NB4 (cell line): ENCODE data around the gene SSB.
A peak's percentile ranks its signal among the peaks of the same experiment; 100 is the strongest.

ENCODE experiments used
- DNase-seq: peaks from one replicate; pipeline ENCODE4 v3.0.0; 2010; ENCODE audit warnings: low read depth
- H3K4me3 ChIP-seq: one replicate; pipeline ENCODE4 v1.5.1; 2011; ENCODE audit warnings: mild to moderate bottlenecking, low read depth, low read length, moderate library complexity
- MAX ChIP-seq: IDR thresholded peaks from 2 replicates; pipeline ENCODE4 v1.6.1; 2011; ENCODE audit warnings: low read depth, low read length
- MYC ChIP-seq: IDR thresholded peaks from 2 replicates; pipeline ENCODE4 v1.6.1; 2011; ENCODE audit warnings: low read depth, low read length
- POLR2A ChIP-seq: IDR thresholded peaks from 2 replicates; pipeline ENCODE4 v1.6.1; 2011; ENCODE audit warnings: mild to moderate bottlenecking; ENCODE audit not compliant: insufficient read length; ENCODE audit errors: extremely low read depth
- TF ChIP-seq, protein P1 (sequence below): IDR thresholded peaks from one replicate; pipeline ENCODE4 v1.5.1; 2012; ENCODE audit warnings: low read depth, low read length

Gene SSB

DNA sequence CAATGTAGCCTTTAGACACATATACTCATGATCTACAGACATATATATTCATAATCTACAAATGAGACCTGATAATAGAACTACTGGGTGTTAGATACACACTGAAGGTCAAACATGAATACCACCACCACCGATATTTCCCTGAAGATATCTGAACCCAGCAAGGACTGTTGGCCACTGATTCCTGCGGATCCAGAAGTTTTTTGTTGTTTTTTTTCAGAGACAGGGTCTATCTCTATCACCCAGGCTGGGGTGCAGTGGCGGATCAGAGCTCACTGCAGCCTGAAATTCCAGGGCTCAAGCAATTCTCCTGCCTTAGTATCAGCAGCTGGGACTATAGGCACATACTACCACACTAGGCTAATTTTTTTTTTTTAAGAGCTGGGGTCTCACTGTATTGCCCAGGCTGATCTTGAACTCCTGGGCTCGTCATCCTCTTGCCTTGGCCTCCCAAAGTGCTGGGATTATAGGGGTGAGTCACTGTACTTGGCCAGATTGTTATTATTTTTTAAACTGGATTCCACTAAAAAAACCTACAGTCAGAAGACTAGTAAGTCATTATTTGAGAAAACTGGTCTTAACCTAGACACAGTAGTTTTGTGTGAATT lies 24.2 kb downstream of the SSB start:
- TF ChIP-seq, protein P1, sequence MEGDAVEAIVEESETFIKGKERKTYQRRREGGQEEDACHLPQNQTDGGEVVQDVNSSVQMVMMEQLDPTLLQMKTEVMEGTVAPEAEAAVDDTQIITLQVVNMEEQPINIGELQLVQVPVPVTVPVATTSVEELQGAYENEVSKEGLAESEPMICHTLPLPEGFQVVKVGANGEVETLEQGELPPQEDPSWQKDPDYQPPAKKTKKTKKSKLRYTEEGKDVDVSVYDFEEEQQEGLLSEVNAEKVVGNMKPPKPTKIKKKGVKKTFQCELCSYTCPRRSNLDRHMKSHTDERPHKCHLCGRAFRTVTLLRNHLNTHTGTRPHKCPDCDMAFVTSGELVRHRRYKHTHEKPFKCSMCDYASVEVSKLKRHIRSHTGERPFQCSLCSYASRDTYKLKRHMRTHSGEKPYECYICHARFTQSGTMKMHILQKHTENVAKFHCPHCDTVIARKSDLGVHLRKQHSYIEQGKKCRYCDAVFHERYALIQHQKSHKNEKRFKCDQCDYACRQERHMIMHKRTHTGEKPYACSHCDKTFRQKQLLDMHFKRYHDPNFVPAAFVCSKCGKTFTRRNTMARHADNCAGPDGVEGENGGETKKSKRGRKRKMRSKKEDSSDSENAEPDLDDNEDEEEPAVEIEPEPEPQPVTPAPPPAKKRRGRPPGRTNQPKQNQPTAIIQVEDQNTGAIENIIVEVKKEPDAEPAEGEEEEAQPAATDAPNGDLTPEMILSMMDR, result no peak
- TF ChIP-seq MYC, result no peak
- TF ChIP-seq MAX, result no peak
- peak overlapping the region; percentile 99 for H3K4me3 ChIP-seq
- no peak for DNase-seq

DNA sequence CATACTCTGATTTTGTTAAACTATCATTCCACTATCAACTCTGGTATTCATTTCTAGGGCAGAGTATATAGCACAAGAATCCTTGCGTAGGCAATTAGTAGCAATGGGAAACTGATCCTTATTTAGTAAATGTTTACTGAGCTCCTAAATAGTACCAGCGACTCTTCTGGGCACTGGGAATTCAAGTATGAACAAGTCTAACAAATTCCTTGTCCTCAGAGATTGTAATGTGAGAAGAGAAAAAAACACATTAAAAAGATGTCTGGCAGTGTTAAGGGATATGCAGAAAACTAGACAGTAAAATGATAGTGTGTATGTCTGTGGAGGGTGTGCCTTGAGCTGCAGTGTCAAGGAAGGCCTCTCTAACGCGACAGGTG lies 25.3 kb downstream of the SSB start:
- no peak for DNase-seq
- H3K4me3 ChIP-seq, result peak overlapping the region; percentile 99
- no peak for TF ChIP-seq POLR2A
- TF ChIP-seq MYC, result 0 out of 2 replicates have a peak, but pooled peaks have one; percentile 19

DNA sequence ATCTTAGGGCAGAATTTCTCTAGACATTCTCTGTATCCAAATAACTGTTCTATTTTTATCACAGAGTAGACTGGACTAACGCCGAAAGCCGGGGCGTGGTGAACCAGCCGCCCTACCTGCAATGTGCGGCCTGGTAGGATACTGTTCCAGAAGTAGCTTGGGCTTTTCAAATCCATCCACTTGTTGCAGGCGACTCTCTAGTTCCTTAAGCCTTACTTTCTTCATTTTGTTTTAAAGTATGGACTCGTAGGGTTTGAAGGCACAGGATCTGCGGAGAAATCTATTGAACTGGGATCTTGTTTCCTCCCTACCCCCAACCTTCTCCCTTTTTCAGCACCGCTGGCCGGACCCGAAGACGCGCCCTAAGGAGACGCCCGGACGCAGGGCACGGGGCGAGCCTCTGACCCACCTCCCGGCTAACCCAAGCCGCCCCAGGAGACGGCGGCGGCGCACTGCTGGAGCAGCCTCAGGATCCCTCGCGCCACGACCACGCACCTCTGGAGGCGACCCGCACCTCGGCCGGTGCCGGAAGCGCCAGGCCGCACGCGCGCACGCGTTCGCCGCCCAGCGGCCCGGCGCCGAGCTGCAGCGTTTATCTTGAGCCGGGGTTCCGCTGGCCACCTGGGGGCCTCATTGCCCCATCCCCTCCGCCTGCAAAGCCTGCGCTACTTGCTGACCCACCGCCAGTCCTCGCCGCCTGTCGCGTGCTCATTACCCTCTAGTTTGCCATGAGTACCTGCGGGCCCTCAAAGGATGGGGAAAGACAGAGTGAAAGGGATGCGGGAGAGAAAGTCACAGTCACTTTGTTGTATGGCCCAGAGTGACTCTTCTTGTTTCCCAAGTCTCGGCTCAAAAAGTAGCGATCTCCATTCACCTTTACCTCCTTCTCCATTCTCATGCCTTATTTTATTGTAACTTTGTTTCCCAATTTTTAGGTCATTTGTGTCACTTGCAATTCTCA lies 26.0 kb downstream of the SSB start, which contains the start of gene METTL5:
TSS of gene METTL5 (minus strand) at position 533 of the 961 bp plus-strand sequence. CDS start at position 225, 308 bp downstream.
- H3K4me3 ChIP-seq, result peak within 1 kb of the TSS; percentile 99
- TF ChIP-seq, protein P1, result peak; percentile 85
- TF ChIP-seq POLR2A (peak; percentile 86), MYC (peak; percentile 80), MAX (peak; percentile 80)
- DNase-seq, result peak; percentile 93

- DNase-seq, result peak; percentile 95
- peak within 1 kb of the TSS; percentile 83 for H3K4me3 ChIP-seq
- TF ChIP-seq POLR2A (peak; percentile 71), MAX (no peak; the same call in 1 of the 2 replicates)
- TF ChIP-seq, protein P1, result no peak
Observed at GRCh38 chr2:169827272-169828140, 28.8 kb downstream of the SSB start, which contains the start of gene UBR3. Gene UBR3, plus strand, starts transcription at chr2:169827454. Its CDS starts 54 bp downstream, at chr2:169827508.

DNA sequence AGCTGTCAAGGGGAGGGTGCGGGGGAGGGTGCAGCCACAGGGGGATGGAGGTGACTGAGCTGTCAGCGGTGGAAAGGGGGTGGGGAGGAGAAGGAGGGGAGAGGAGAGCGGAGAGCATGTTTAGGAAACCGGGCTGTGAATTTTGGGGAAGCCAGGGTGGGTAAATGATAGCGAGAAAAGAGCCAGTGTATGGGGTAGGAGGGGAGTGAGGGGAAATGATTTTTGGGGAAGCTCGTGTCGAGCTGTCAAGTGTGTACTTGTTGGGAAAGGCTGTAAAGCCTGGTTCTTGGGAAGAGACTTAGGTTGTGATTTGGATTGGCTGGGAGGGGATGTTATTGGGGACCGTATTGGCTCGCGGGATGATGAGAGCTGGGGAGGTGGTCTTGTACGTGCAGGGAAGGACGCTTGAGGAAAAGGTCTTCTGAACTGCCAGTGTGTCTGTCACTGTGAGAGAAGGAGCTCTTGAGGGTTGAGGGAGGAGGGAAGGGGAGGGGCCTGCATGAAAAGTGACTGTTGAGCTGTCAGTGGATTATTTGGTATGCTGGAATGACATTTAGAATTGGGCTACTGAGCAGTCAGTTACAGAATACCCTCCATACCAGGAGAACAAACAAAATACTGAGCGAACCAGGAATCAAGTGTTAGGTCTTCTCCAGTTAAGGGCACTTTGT lies 29.6 kb downstream of the SSB start:
- TF ChIP-seq MAX, result peak; percentile 55; the same call in 1 of the 2 replicates
- no peak for TF ChIP-seq MYC
- peak overlapping the region; percentile 83 for H3K4me3 ChIP-seq
- peak; percentile 72 for DNase-seq

DNA sequence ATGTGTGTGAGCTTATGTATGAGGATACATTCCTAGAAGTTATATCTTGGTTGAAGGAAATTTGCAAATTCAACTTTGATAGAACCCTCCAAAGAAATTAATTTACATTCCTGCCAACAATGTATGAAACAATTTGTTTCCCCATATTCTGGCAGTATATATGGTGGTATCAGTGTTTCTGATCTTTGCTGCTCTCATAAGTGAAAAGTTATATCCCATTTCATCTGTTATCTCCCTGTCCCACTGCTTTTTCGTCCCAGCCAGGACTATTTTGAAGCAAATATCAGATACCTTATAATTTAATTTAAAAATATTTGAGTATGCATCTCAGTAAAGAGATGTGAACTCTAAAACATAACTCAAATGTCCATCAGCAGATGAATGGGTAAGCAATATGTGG lies 35.7 kb downstream of the SSB start:
- no peak for TF ChIP-seq POLR2A
- TF ChIP-seq, protein P1, result no peak
- TF ChIP-seq MYC, result no peak
- no peak for TF ChIP-seq MAX
- no peak overlapping the region for H3K4me3 ChIP-seq
- no peak for DNase-seq
